Thyroid gland (tissue), 4 donors: ENCODE measurements around the gene HECW1. TPM values are rescaled to one million over a fixed set of nuclear protein-coding genes. Genes with fewer than 3 reads are reported as not detected.
A peak's percentile ranks its signal among the peaks of the same experiment; 100 is the strongest.

ENCODE experiments used
- DNase-seq, 2 donors: peaks; one replicate each; pipeline ENCODE4 v3.0.0-alpha.2; 2019
- H3K27ac ChIP-seq, 3 donors: fragments of 200-600 bp; sonication (generic); 1 replicate in 2 of 3; 2 replicates in 1 of 3; pipeline ENCODE4 v1.5.1; 2016 to 2019; ENCODE audit warnings: mild to moderate bottlenecking in 1 of 3, moderate library complexity in 1 of 3
- H3K27me3 ChIP-seq: fragments of 200-600 bp; sonication (generic); one replicate; pipeline ENCODE4 v1.5.1; 2019
- H3K36me3 ChIP-seq, 2 donors: fragments of 200-600 bp; sonication (generic); one replicate each; pipeline ENCODE4 v1.5.1; 2016 to 2019
- H3K4me1 ChIP-seq, 2 donors: fragments of 200-600 bp; sonication (generic); one replicate each; pipeline ENCODE4 v1.5.1; 2017 to 2019
- H3K4me3 ChIP-seq, 3 donors: fragments of 200-600 bp; sonication (generic); replicated peaks in 1 of 3; 1 replicate in 2 of 3; 2 replicates in 1 of 3; pipeline ENCODE4 v1.5.1; 2016; ENCODE audit warnings: mild to moderate bottlenecking in 1 of 3
- H3K9me3 ChIP-seq: fragments of 200-600 bp; sonication (generic); one replicate; pipeline ENCODE4 v1.5.1; 2017
- CTCF ChIP-seq, 6 experiments: fragments of 200-600 bp in 3 of 6; fragments of 450-650 bp in 3 of 6; sonication (generic) in 3 of 6; IDR thresholded peaks; one replicate each; pipeline ENCODE4 v1.5.1; 2016 to 2019; ENCODE audit warnings: antibody characterized with exemption in 6 of 6, mild to moderate bottlenecking in 2 of 6, inconsistent platforms in 1 of 6, moderate library complexity in 1 of 6
- POLR2A ChIP-seq, 2 donors: fragments of 450-650 bp; IDR thresholded peaks; one replicate each; pipeline ENCODE4 v1.6.1; 2017; ENCODE audit warnings: antibody characterized with exemption in 2 of 2, mild to moderate bottlenecking in 2 of 2, moderate library complexity in 1 of 2
- WGBS, 2 donors: methylation state at CpG; one replicate each; pipeline ENCODE4 v1.1.5; 2017; 5-methylcytosine and 5-hydroxymethylcytosine counted together
- intact Hi-C: fragments of 100-400 bp; cut with DNase I; formaldehyde crosslinking; loops from one replicate; pipeline ENCODE4 v1.15.1; 2023
- total RNA-seq, 4 donors: library from RNA; depleted of rRNA; stranded (reverse); fragments of >200 nt; gene quantifications; one replicate each; pipeline ENCODE4 v1.2.3, GENCODE V29; 2016

HECW1 gene
- total RNA-seq, 4 donors from 2014 or later = 0.67 to 4.7 (median 2.3) TPM

- H3K4me1 ChIP-seq = peaks cover 50 to 64% of the 10 kb centered on the region in 2 donors
- TF ChIP-seq POLR2A (IDR thresholded peaks at IDR 0.05) (no peak), CTCF (IDR thresholded peaks at IDR 0.05) (no peak)
- intact Hi-C loops = no loop called here
- WGBS, 2 donors = 28 to 50% methylated on average over 5 of the region's 5 CpGs
- no peak overlapping the region for H3K4me3 ChIP-seq
- peak overlapping the region; percentile 77 to 95 (median 90) for H3K27ac ChIP-seq
- H3K36me3 ChIP-seq = no peaks in the 10 kb centered on the region
- H3K27me3 ChIP-seq = no peaks in the 10 kb centered on the region
- peak; percentile 74 to 75 for DNase-seq
- no peaks in the 10 kb centered on the region for H3K9me3 ChIP-seq
Observed at GRCh38 chr7:43196379-43196778, 83.9 kb downstream of the HECW1 start.

GRCh38 chr7:43198016-43198415 is 85.6 kb downstream of the HECW1 start:
- H3K4me1 ChIP-seq = peaks cover 50 to 59% of the 10 kb centered on the region in 2 donors
- H3K27me3 ChIP-seq = no peaks in the 10 kb centered on the region
- H3K27ac ChIP-seq = peak overlapping the region in 2 of 3 donors; percentile 90 to 95
- no peak overlapping the region for H3K4me3 ChIP-seq
- WGBS, 2 donors = 97 to 98% methylated on average over 6 of the region's 6 CpGs
- H3K36me3 ChIP-seq = no peaks in the 10 kb centered on the region
- H3K9me3 ChIP-seq = no peaks in the 10 kb centered on the region
- DNase-seq = no peak
- intact Hi-C loops = no loop called here
- TF ChIP-seq POLR2A (IDR thresholded peaks at IDR 0.05) (no peak), CTCF (IDR thresholded peaks at IDR 0.05) (no peak)

- peak overlapping the region in 2 of 3 donors; percentile 90 to 95 for H3K27ac ChIP-seq
- no peaks in the 10 kb centered on the region for H3K9me3 ChIP-seq
- H3K27me3 ChIP-seq = no peaks in the 10 kb centered on the region
- no peak for DNase-seq
- TF ChIP-seq CTCF (IDR thresholded peaks at IDR 0.05) (no peak), POLR2A (IDR thresholded peaks at IDR 0.05) (peak in 1 of 2 donors; percentile 9)
- H3K36me3 ChIP-seq = no peaks in the 10 kb centered on the region
- intact Hi-C loops = no loop called here
- whole genome bisulfite sequencing, 2 donors = 26 to 30% methylated on average over 7 of the region's 7 CpGs
- no peak overlapping the region for H3K4me3 ChIP-seq
- peaks cover 46 to 53% of the 10 kb centered on the region in 2 donors for H3K4me1 ChIP-seq
Observed at GRCh38 chr7:43198599-43199090, 86.2 kb downstream of the HECW1 start.

- no peak for TF ChIP-seq CTCF (IDR thresholded peaks at IDR 0.05)
- TF ChIP-seq POLR2A (IDR thresholded peaks at IDR 0.05) = no peak
- intact Hi-C loops = no loop called here
- no peaks in the 10 kb centered on the region for H3K36me3 ChIP-seq
- no peaks in the 10 kb centered on the region for H3K27me3 ChIP-seq
- H3K4me3 ChIP-seq = no peak overlapping the region
- no peaks in the 10 kb centered on the region for H3K9me3 ChIP-seq
- peaks cover 41 to 53% of the 10 kb centered on the region in 2 donors for H3K4me1 ChIP-seq
- WGBS, 2 donors = 60 to 62% methylated on average over 8 of the region's 8 CpGs
- peak overlapping the region in 1 of 3 donors; percentile 95 for H3K27ac ChIP-seq
- DNase-seq = no peak
Observed at GRCh38 chr7:43199371-43200160, 87.1 kb downstream of the HECW1 start.

GRCh38 chr7:43201912-43202311 is 89.5 kb downstream of the HECW1 start:
- intact Hi-C loops = no loop called here

More at GRCh38 chr7:43201912-43202311, 89.5 kb downstream of the HECW1 start:
- H3K4me1 ChIP-seq = peaks cover 27 to 54% of the 10 kb centered on the region in 2 donors
- 88 to 94% methylated on average over 2 of the region's 2 CpGs for WGBS, 2 donors
- H3K36me3 ChIP-seq = no peaks in the 10 kb centered on the region
- no peak for DNase-seq
- no peaks in the 10 kb centered on the region for H3K9me3 ChIP-seq
- TF ChIP-seq CTCF (IDR thresholded peaks at IDR 0.05) = no peak
- TF ChIP-seq POLR2A (IDR thresholded peaks at IDR 0.05) = no peak
- H3K27me3 ChIP-seq = no peaks in the 10 kb centered on the region
- no peak overlapping the region for H3K27ac ChIP-seq
- no peak overlapping the region for H3K4me3 ChIP-seq
